A673 (cell line): ENCODE data around the gene PGAM2.

Experiments used
- CTCF ChIP-seq: fragments of 300-800, 200-600 bp; sonication (generic); conservative IDR thresholded peaks from 2 replicates; pipeline ENCODE4 v1.5.1; 2017; ENCODE audit warnings: low read depth, mild to moderate bottlenecking, antibody characterized with exemption, low read length, moderate library complexity, mixed read lengths
- EZH2 ChIP-seq: fragments of 200-600 bp; sonication (generic); IDR thresholded peaks from 2 replicates; pipeline ENCODE4 v1.6.1; 2017; ENCODE audit warnings: borderline replicate concordance, low read depth, mild to moderate bottlenecking, mixed read lengths, antibody characterized with exemption, low read length; ENCODE audit not compliant: poor library complexity, severe bottlenecking

- TF ChIP-seq CTCF (no peak), EZH2 (no peak)
These were observed 20.8 kb downstream of the PGAM2 start, which contains the start of gene DBNL for GRCh38 chr7:44044315-44045225.
